Activated naive CD8-positive, alpha-beta T cell treated with anti-CD3 and anti-CD28 coated beads for 36 hours (primary cell): ENCODE results near the gene PPAT. TPM values are rescaled to one million over a fixed set of nuclear protein-coding genes. Genes with fewer than 3 reads are reported as not detected.
A peak's percentile ranks its signal among the peaks of the same experiment; 100 is the strongest.

Experiments used
- DNase-seq: peaks from one replicate; pipeline ENCODE4 v3.0.0; 2021
- H3K27ac Mint-ChIP-seq: one replicate; pipeline ENCODE4 v1.8.0; 2022; ENCODE audit warnings: mild to moderate bottlenecking, moderate library complexity, mixed read lengths
- H3K27me3 Mint-ChIP-seq: one replicate; pipeline ENCODE4 v1.8.0; 2022; ENCODE audit warnings: mild to moderate bottlenecking, mixed read lengths
- H3K36me3 Mint-ChIP-seq: one replicate; pipeline ENCODE4 v1.8.0; 2021; ENCODE audit warnings: mild to moderate bottlenecking, mixed read lengths
- H3K4me1 Mint-ChIP-seq: one replicate; pipeline ENCODE4 v1.8.0; 2021; ENCODE audit warnings: mixed read lengths
- H3K4me3 Mint-ChIP-seq: one replicate; pipeline ENCODE4 v1.8.0; 2022; ENCODE audit warnings: mild to moderate bottlenecking, moderate library complexity, mixed read lengths
- H3K9me3 Mint-ChIP-seq: one replicate; pipeline ENCODE4 v1.8.0; 2022; ENCODE audit warnings: mixed read lengths
- total RNA-seq, 2 experiments: library from RNA; stranded (reverse); gene quantifications; one replicate each; pipeline ENCODE4 v1.2.3, GENCODE V29; 2021

The PPAT gene
- total RNA-seq, 2 experiments from 2014 or later, result 68.9 to 69.0 TPM

- no peak for DNase-seq
- no peaks in the 10 kb centered on the region for H3K9me3 Mint-ChIP-seq
- H3K27ac Mint-ChIP-seq, result peak overlapping the region; percentile 58
- no peaks in the 10 kb centered on the region for H3K36me3 Mint-ChIP-seq
- H3K4me3 Mint-ChIP-seq, result no peak overlapping the region
- H3K27me3 Mint-ChIP-seq, result no peaks in the 10 kb centered on the region
- peaks cover 20% of the 10 kb centered on the region for H3K4me1 Mint-ChIP-seq
Observed at GRCh38 chr4:56416349-56416748, 19.1 kb downstream of the PPAT start.

GRCh38 chr4:56414135-56414670, 21.2 kb downstream of the PPAT start:
- H3K4me3 Mint-ChIP-seq, result no peak overlapping the region

GRCh38 chr4:56410247-56411062, 25.0 kb downstream of the PPAT start:
- peaks cover 13% of the 10 kb centered on the region for H3K36me3 Mint-ChIP-seq
- peak; percentile 4 for DNase-seq
- H3K9me3 Mint-ChIP-seq, result no peaks in the 10 kb centered on the region
- H3K4me1 Mint-ChIP-seq, result peaks cover 21% of the 10 kb centered on the region
- H3K27ac Mint-ChIP-seq, result no peak overlapping the region
- H3K27me3 Mint-ChIP-seq, result no peaks in the 10 kb centered on the region
- no peak overlapping the region for H3K4me3 Mint-ChIP-seq

More at GRCh38 chr4:56414135-56414670, 21.2 kb downstream of the PPAT start:
- no peaks in the 10 kb centered on the region for H3K9me3 Mint-ChIP-seq
- no peak for DNase-seq
- H3K4me1 Mint-ChIP-seq, result peaks cover 30% of the 10 kb centered on the region
- H3K36me3 Mint-ChIP-seq, result no peaks in the 10 kb centered on the region
- no peaks in the 10 kb centered on the region for H3K27me3 Mint-ChIP-seq
- no peak overlapping the region for H3K27ac Mint-ChIP-seq

GRCh38 chr4:56409511-56410090, 25.8 kb downstream of the PPAT start:
- Mint-ChIP-seq H3K4me3 (no peak overlapping the region), H3K27ac (no peak overlapping the region), H3K4me1 (peaks cover 19% of the 10 kb centered on the region), H3K27me3 (no peaks in the 10 kb centered on the region), H3K36me3 (peaks cover 16% of the 10 kb centered on the region), H3K9me3 (no peaks in the 10 kb centered on the region)
- no peak for DNase-seq

GRCh38 chr4:56408978-56409377, 26.4 kb downstream of the PPAT start:
- Mint-ChIP-seq H3K9me3 (no peaks in the 10 kb centered on the region), H3K36me3 (peaks cover 16% of the 10 kb centered on the region), H3K27me3 (no peaks in the 10 kb centered on the region), H3K27ac (no peak overlapping the region), H3K4me3 (no peak overlapping the region), H3K4me1 (peaks cover 19% of the 10 kb centered on the region)
- no peak for DNase-seq

- no peaks in the 10 kb centered on the region for H3K9me3 Mint-ChIP-seq
- DNase-seq, result no peak
- H3K36me3 Mint-ChIP-seq, result peaks cover 19% of the 10 kb centered on the region
- no peak overlapping the region for H3K27ac Mint-ChIP-seq
- no peak overlapping the region for H3K4me3 Mint-ChIP-seq
- H3K27me3 Mint-ChIP-seq, result no peaks in the 10 kb centered on the region
- H3K4me1 Mint-ChIP-seq, result peaks cover 10% of the 10 kb centered on the region
Observed at GRCh38 chr4:56406151-56406550, 29.3 kb downstream of the PPAT start.

- H3K27ac Mint-ChIP-seq, result no peak overlapping the region
Observed at GRCh38 chr4:56405016-56405415, 30.4 kb downstream of the PPAT start.

GRCh38 chr4:56400560-56400959, 34.9 kb downstream of the PPAT start:
- no peak for DNase-seq
- no peaks in the 10 kb centered on the region for H3K4me1 Mint-ChIP-seq
- H3K36me3 Mint-ChIP-seq, result peaks cover 13% of the 10 kb centered on the region
- H3K27me3 Mint-ChIP-seq, result no peaks in the 10 kb centered on the region
- H3K4me3 Mint-ChIP-seq, result no peak overlapping the region
- H3K27ac Mint-ChIP-seq, result no peak overlapping the region
- H3K9me3 Mint-ChIP-seq, result no peaks in the 10 kb centered on the region

More at GRCh38 chr4:56405016-56405415, 30.4 kb downstream of the PPAT start:
- no peak for DNase-seq
- Mint-ChIP-seq H3K4me1 (peaks cover 3% of the 10 kb centered on the region), H3K4me3 (no peak overlapping the region), H3K36me3 (peaks cover 20% of the 10 kb centered on the region), H3K9me3 (no peaks in the 10 kb centered on the region), H3K27me3 (no peaks in the 10 kb centered on the region)

GRCh38 chr4:56391270-56391669, 44.1 kb downstream of the PPAT start:
- Mint-ChIP-seq H3K27ac (no peak overlapping the region), H3K4me1 (peaks cover 29% of the 10 kb centered on the region), H3K27me3 (no peaks in the 10 kb centered on the region), H3K36me3 (peaks cover 14% of the 10 kb centered on the region), H3K9me3 (no peaks in the 10 kb centered on the region), H3K4me3 (no peak overlapping the region)
- DNase-seq, result no peak

GRCh38 chr4:56389558-56389957, 45.9 kb downstream of the PPAT start:
- H3K27me3 Mint-ChIP-seq, result no peaks in the 10 kb centered on the region
- H3K9me3 Mint-ChIP-seq, result no peaks in the 10 kb centered on the region
- no peak for DNase-seq
- H3K27ac Mint-ChIP-seq, result no peak overlapping the region
- H3K36me3 Mint-ChIP-seq, result peaks cover 12% of the 10 kb centered on the region
- peaks cover 33% of the 10 kb centered on the region for H3K4me1 Mint-ChIP-seq
- H3K4me3 Mint-ChIP-seq, result peak overlapping the region; percentile 84

- Mint-ChIP-seq H3K27me3 (no peaks in the 10 kb centered on the region), H3K36me3 (peaks cover 12% of the 10 kb centered on the region)
Observed at GRCh38 chr4:56388306-56388705, 47.1 kb downstream of the PPAT start.

GRCh38 chr4:56387023-56388001, 48.1 kb downstream of the PPAT start, which contains the start of gene AASDH:
TSS of gene AASDH (minus strand) at chr4:56387491. CDS start at chr4:56384299, 3,192 bp downstream.
- Mint-ChIP-seq H3K27ac (peak within 1 kb of the TSS; percentile 99), H3K9me3 (no peaks in the 10 kb centered on the region), H3K27me3 (no peaks in the 10 kb centered on the region), H3K4me3 (peak within 1 kb of the TSS; percentile 84), H3K4me1 (peaks cover 37% of the 10 kb centered on the region), H3K36me3 (peaks cover 9% of the 10 kb centered on the region)
- DNase-seq, result peak; percentile 94

More at GRCh38 chr4:56388306-56388705, 47.1 kb downstream of the PPAT start:
- Mint-ChIP-seq H3K9me3 (no peaks in the 10 kb centered on the region), H3K27ac (peak overlapping the region; percentile 99), H3K4me3 (peak overlapping the region; percentile 84), H3K4me1 (peaks cover 37% of the 10 kb centered on the region)
- DNase-seq, result no peak

GRCh38 chr4:56386091-56386490, 49.3 kb downstream of the PPAT start:
- Mint-ChIP-seq H3K4me1 (peaks cover 32% of the 10 kb centered on the region), H3K4me3 (peak overlapping the region; percentile 84), H3K27me3 (no peaks in the 10 kb centered on the region), H3K36me3 (peaks cover 7% of the 10 kb centered on the region), H3K9me3 (no peaks in the 10 kb centered on the region), H3K27ac (peak overlapping the region; percentile 99)
- DNase-seq, result no peak

GRCh38 chr4:56375458-56375857, 60.0 kb downstream of the PPAT start:
- Mint-ChIP-seq H3K4me3 (no peak overlapping the region), H3K36me3 (peaks cover 9% of the 10 kb centered on the region), H3K4me1 (peaks cover 4% of the 10 kb centered on the region), H3K27me3 (no peaks in the 10 kb centered on the region), H3K27ac (no peak overlapping the region), H3K9me3 (no peaks in the 10 kb centered on the region)
- no peak for DNase-seq
